ENCODE data around the gene TM9SF1. TPM values are rescaled to one million over a fixed set of nuclear protein-coding genes. Genes with fewer than 3 reads are reported as not detected.

The TM9SF1 gene
- total RNA-seq, 6 donors from 2014 or later = 15.7 to 75.4 (median 53.8) TPM

- TF ChIP-seq EP300 (IDR thresholded peaks at IDR 0.05) = no peak
- TF ChIP-seq POLR2AphosphoS5 (IDR thresholded peaks at IDR 0.05) = no peak
- no peak for TF ChIP-seq CTCF (IDR thresholded peaks at IDR 0.05)
- peak in 1 of 4 donors; percentile 35 for TF ChIP-seq POLR2A (IDR thresholded peaks at IDR 0.05)
- Histone ChIP-seq H3K27me3 (no peaks in the 10 kb centered on the region), H3K27ac (peak within 1 kb of the TSS in 3 of 4 donors; percentile 10 to 52 (median 22)), H3K4me1 (peaks cover 0 to 10% (median 6%) of the 10 kb centered on the region in 4 donors), H3K9me3 (no peaks in the 10 kb centered on the region), H3K36me3 (peaks cover 3 to 75% (median 44%) of the 10 kb centered on the region in 4 donors), H3K4me3 (peak within 1 kb of the TSS in 3 of 4 donors; percentile 34 to 45 (median 43))
- DNase-seq = peak; percentile 84 to 91
- peak; percentile 72 to 84 for ATAC-seq (ENCODE audit: low FRiP score in 2 of 2)
- 34 to 39% methylated on average over 27 to 54 of the region's 63 CpGs for WGBS, 2 donors
Observed at GRCh38 chr14:24171422-24172260, 23.6 kb downstream of the TM9SF1 start, which contains the start of gene REC8. Gene REC8, plus strand, starts transcription at chr14:24172080. Its CDS starts 473 bp downstream, at chr14:24172553.

- 77 to 81% methylated on average over 3 of the region's 3 CpGs for WGBS, 2 donors
- ATAC-seq (ENCODE audit: low FRiP score in 2 of 2) (no peak), DNase-seq (peak in 1 of 2 donors; percentile 41)
- Histone ChIP-seq H3K27me3 (no peaks in the 10 kb centered on the region), H3K9me3 (no peaks in the 10 kb centered on the region), H3K27ac (peak overlapping the region in 2 of 4 donors; percentile 12 to 24), H3K4me1 (peaks cover 18 to 41% (median 20%) of the 10 kb centered on the region in 4 donors), H3K36me3 (peaks cover 35 to 85% (median 61%) of the 10 kb centered on the region in 4 donors), H3K4me3 (no peak overlapping the region)
- no peak for TF ChIP-seq POLR2AphosphoS5 (IDR thresholded peaks at IDR 0.05)
- no peak for TF ChIP-seq EP300 (IDR thresholded peaks at IDR 0.05)
- no peak for TF ChIP-seq POLR2A (IDR thresholded peaks at IDR 0.05)
- TF ChIP-seq CTCF (IDR thresholded peaks at IDR 0.05) = no peak
Observed at GRCh38 chr14:24167469-24168114, 27.6 kb downstream of the TM9SF1 start.

DNA sequence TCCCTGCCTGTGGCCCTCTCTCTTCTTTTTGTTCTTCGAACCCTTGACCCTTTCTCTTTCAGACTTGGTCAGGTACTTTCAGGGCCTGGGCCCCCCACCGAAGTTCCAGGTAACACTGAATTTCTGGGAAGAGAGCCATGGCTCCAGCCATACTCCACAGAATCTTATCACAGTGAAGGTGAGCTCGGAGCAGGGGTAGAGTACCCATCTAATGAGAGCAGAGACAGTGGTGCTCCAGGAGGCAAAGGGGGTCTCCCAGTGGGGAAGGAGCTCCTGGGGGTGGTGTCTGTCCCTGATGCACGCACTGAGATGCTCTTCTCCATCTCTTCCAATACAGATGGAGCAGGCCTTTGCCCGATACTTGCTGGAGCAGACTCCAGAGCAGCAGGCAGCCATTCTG, 29.5 kb downstream of the TM9SF1 start:
- no peaks in the 10 kb centered on the region for H3K27me3 ChIP-seq
- H3K27ac ChIP-seq = no peak overlapping the region
- peaks cover 25 to 44% (median 26%) of the 10 kb centered on the region in 4 donors for H3K4me1 ChIP-seq
- peaks cover 35 to 80% (median 57%) of the 10 kb centered on the region in 4 donors for H3K36me3 ChIP-seq
- WGBS, 2 donors = 82 to 84% methylated on average over 5 of the region's 5 CpGs
- no peak for ATAC-seq (ENCODE audit: low FRiP score in 2 of 2)
- TF ChIP-seq CTCF (IDR thresholded peaks at IDR 0.05) = no peak
- no peak for TF ChIP-seq EP300 (IDR thresholded peaks at IDR 0.05)
- TF ChIP-seq POLR2A (IDR thresholded peaks at IDR 0.05) = no peak
- no peak for TF ChIP-seq POLR2AphosphoS5 (IDR thresholded peaks at IDR 0.05)
- DNase-seq = no peak
- H3K4me3 ChIP-seq = no peak overlapping the region
- H3K9me3 ChIP-seq = no peaks in the 10 kb centered on the region

DNA sequence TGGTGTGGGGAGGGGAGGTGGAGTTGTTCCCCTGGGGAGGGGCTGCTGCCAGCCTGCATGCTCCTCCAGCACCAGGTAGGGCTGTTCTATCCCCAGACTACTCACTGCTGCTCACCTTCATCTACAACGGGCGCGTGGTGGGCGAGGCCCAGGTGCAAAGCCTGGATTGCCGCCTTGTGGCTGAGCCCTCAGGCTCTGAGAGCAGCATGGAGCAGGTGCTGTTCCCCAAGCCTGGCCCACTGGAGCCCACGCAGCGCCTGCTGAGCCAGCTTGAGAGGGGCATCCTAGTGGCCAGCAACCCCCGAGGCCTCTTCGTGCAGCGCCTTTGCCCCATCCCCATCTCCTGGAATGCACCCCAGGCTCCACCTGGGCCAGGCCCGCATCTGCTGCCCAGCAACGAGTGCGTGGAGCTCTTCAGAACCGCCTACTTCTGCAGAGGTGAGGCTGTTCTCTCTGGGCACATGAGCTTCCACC, 30.7 kb downstream of the TM9SF1 start:
- Histone ChIP-seq H3K4me3 (no peak overlapping the region), H3K27me3 (no peaks in the 10 kb centered on the region), H3K4me1 (peaks cover 30 to 52% (median 31%) of the 10 kb centered on the region in 4 donors), H3K36me3 (peaks cover 35 to 83% (median 62%) of the 10 kb centered on the region in 4 donors), H3K27ac (peak overlapping the region in 1 of 4 donors; percentile 90), H3K9me3 (no peaks in the 10 kb centered on the region)
- 83 to 97% methylated on average over 9 of the region's 14 CpGs for WGBS, 2 donors
- ATAC-seq (ENCODE audit: low FRiP score in 2 of 2) (no peak), DNase-seq (peak in 1 of 2 donors; percentile 70)
- TF ChIP-seq POLR2AphosphoS5 (IDR thresholded peaks at IDR 0.05) = no peak
- TF ChIP-seq CTCF (IDR thresholded peaks at IDR 0.05) = no peak
- TF ChIP-seq POLR2A (IDR thresholded peaks at IDR 0.05) = no peak
- TF ChIP-seq EP300 (IDR thresholded peaks at IDR 0.05) = no peak

Measured in upper lobe of left lung (tissue), 6 donors.